Loucy (cell line): ENCODE data around the gene MINDY3.

Experiments
- H2AFZ ChIP-seq: fragments of 200-600 bp; sonication (generic); 2 replicates; pipeline ENCODE4 v1.6.0; 2016; ENCODE audit warnings: antibody characterized with exemption, mild to moderate bottlenecking, low read length, moderate library complexity
- H3F3A ChIP-seq: fragments of 200-600 bp; 2 replicates; pipeline ENCODE4 v1.6.0; 2016; ENCODE audit warnings: antibody characterized with exemption, low read depth, mild to moderate bottlenecking
- H3K27me3 ChIP-seq: fragments of 200-600 bp; sonication (generic); 2 replicates; pipeline ENCODE4 v1.6.1; 2014; ENCODE audit warnings: low read length, mild to moderate bottlenecking; ENCODE audit not compliant: insufficient read depth, poor library complexity, severe bottlenecking
- H3K36me3 ChIP-seq: fragments of 200-600 bp; sonication (generic); 2 replicates; pipeline ENCODE4 v1.6.1; 2016; ENCODE audit warnings: low read length; ENCODE audit not compliant: insufficient read depth
- H3K4me1 ChIP-seq: fragments of 200-600 bp; sonication (generic); 2 replicates; pipeline ENCODE4 v1.5.1; 2014; ENCODE audit warnings: low read length, mild to moderate bottlenecking; ENCODE audit not compliant: insufficient read depth, poor library complexity, severe bottlenecking
- H3K4me2 ChIP-seq: fragments of 200-600 bp; sonication (generic); 2 replicates; pipeline ENCODE4 v1.6.0; 2014; ENCODE audit warnings: antibody characterized with exemption, low read length, low read depth, mild to moderate bottlenecking; ENCODE audit not compliant: poor library complexity, severe bottlenecking
- H3K4me3 ChIP-seq: fragments of 200-600 bp; sonication (generic); 2 replicates; pipeline ENCODE4 v1.5.1; 2014; ENCODE audit warnings: low read length, mild to moderate bottlenecking, mixed read lengths; ENCODE audit not compliant: poor library complexity, severe bottlenecking
- H3K79me2 ChIP-seq: fragments of 200-600 bp; sonication (generic); 2 replicates; pipeline ENCODE4 v1.6.1; 2014; ENCODE audit warnings: low read length; ENCODE audit not compliant: insufficient read depth
- H3K9ac ChIP-seq: fragments of 200-600 bp; sonication (generic); 2 replicates; pipeline ENCODE4 v1.6.0; 2014; ENCODE audit warnings: mild to moderate bottlenecking, low read depth, low read length, moderate library complexity; ENCODE audit not compliant: poor library complexity, severe bottlenecking
- H3K9me2 ChIP-seq: fragments of 200-600 bp; sonication (generic); replicated peaks from 2 replicates; pipeline ENCODE4 v1.6.1; 2016; ENCODE audit warnings: low read depth, low read length, mixed read lengths
- H3K9me3 ChIP-seq: fragments of 200-600 bp; sonication (generic); 2 replicates; pipeline ENCODE4 v1.6.1; 2014; ENCODE audit warnings: mild to moderate bottlenecking, antibody characterized with exemption, low read length, low read depth; ENCODE audit not compliant: insufficient read depth
- H4K20me1 ChIP-seq: fragments of 200-600 bp; sonication (generic); 2 replicates; pipeline ENCODE4 v1.6.0; 2014; ENCODE audit warnings: antibody characterized with exemption, low read length, mild to moderate bottlenecking; ENCODE audit not compliant: insufficient read depth, poor library complexity, severe bottlenecking
- EZH2phosphoT487 ChIP-seq: fragments of 200-600 bp; IDR thresholded peaks from 2 replicates; pipeline ENCODE4 v1.6.1; 2018; ENCODE audit warnings: antibody characterized with exemption, mild to moderate bottlenecking, moderate library complexity, borderline replicate concordance
- TF ChIP-seq, protein P1 (sequence below): fragments of 200-600 bp; sonication (generic); conservative IDR thresholded peaks from 2 replicates; pipeline ENCODE4 v1.5.1; 2014; ENCODE audit warnings: mild to moderate bottlenecking, antibody characterized with exemption, low read length

The MINDY3 gene

DNA sequence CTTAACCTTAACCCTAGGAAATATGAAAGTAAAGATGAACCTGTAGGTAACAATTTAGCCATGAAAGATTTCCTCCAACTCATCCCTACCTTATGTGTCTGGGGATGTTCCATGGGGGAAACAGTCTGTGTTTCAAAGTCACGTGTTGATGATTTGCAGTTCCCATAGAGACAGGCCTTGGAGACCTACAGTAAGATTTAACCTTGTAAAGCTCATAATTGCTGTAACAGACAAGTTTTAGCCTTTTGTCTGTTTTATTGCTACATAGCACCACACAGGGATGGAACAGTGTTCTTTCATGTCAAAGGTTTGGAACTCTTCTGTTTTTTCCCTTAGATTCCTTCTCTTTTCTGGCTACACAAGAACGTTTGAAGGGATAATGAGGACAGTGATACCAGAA lies 105.4 kb downstream of the MINDY3 start:
- H2AFZ ChIP-seq, result no peak overlapping the region
- no peak for TF ChIP-seq EZH2phosphoT487
- TF ChIP-seq, protein P1, sequence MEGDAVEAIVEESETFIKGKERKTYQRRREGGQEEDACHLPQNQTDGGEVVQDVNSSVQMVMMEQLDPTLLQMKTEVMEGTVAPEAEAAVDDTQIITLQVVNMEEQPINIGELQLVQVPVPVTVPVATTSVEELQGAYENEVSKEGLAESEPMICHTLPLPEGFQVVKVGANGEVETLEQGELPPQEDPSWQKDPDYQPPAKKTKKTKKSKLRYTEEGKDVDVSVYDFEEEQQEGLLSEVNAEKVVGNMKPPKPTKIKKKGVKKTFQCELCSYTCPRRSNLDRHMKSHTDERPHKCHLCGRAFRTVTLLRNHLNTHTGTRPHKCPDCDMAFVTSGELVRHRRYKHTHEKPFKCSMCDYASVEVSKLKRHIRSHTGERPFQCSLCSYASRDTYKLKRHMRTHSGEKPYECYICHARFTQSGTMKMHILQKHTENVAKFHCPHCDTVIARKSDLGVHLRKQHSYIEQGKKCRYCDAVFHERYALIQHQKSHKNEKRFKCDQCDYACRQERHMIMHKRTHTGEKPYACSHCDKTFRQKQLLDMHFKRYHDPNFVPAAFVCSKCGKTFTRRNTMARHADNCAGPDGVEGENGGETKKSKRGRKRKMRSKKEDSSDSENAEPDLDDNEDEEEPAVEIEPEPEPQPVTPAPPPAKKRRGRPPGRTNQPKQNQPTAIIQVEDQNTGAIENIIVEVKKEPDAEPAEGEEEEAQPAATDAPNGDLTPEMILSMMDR, result no peak

DNA sequence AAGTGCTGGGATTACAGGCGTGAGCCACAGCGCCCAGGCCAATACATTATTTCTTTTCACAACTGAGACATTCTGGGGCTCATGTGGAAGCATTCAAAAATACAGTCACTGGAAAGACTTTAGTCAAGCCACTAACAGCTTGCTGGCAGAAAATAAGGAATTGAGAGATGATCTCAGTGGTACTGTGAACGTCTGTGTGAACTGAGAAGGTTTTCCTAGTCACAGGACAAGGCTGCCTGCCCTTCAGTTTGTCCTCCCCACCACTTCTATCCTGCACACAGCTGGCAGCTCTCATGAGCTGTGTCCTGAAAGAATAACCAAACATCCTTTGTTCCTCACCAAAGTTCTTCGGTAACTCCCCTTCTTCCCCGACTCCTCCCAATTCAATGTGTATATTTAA lies 109.3 kb downstream of the MINDY3 start:
- H3K4me3 ChIP-seq, result no peak overlapping the region
- H3K4me1 ChIP-seq, result no peaks in the 10 kb centered on the region
- no peaks in the 10 kb centered on the region for H3K79me2 ChIP-seq
- H3K27me3 ChIP-seq, result no peaks in the 10 kb centered on the region
- H4K20me1 ChIP-seq, result no peaks in the 10 kb centered on the region
- H3K9ac ChIP-seq, result no peak overlapping the region
- H3K9me3 ChIP-seq, result no peaks in the 10 kb centered on the region
- H3K9me2 ChIP-seq, result no peaks in the 10 kb centered on the region
- no peaks in the 10 kb centered on the region for H3K36me3 ChIP-seq
- no peak overlapping the region for H3K4me2 ChIP-seq
- no peaks in the 10 kb centered on the region for H3F3A ChIP-seq
- no peak overlapping the region for H2AFZ ChIP-seq
- no peak for TF ChIP-seq EZH2phosphoT487
- TF ChIP-seq, protein P1, result no peak

More for the DNA sequence above, 105.4 kb downstream of the MINDY3 start:
- H3K9ac ChIP-seq, result no peak overlapping the region
- H3F3A ChIP-seq, result no peaks in the 10 kb centered on the region
- no peak overlapping the region for H3K4me2 ChIP-seq
- no peak overlapping the region for H3K4me3 ChIP-seq
- H3K36me3 ChIP-seq, result no peaks in the 10 kb centered on the region
- H3K79me2 ChIP-seq, result no peaks in the 10 kb centered on the region
- no peaks in the 10 kb centered on the region for H3K9me2 ChIP-seq
- no peaks in the 10 kb centered on the region for H4K20me1 ChIP-seq
- no peaks in the 10 kb centered on the region for H3K4me1 ChIP-seq
- no peaks in the 10 kb centered on the region for H3K27me3 ChIP-seq
- no peaks in the 10 kb centered on the region for H3K9me3 ChIP-seq

DNA sequence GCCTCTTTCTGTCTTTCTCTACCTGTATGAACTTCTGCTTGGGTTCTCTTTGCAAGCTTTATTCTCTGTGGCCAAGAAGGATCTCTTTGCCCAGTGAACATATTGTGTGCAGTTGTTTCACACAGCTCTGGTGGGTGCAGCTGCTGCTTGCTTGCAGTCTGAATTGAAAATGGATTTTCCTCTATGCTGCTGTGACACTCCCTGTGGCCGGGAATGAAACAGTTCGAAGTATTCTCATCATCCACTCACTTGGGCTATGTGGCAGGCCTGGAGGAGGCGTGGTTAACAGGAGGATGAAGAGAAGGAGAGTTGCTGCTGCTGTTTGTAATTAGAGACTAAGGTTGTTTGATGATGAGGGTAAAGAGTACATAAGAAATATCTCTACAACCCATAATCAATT lies 112.2 kb downstream of the MINDY3 start:
- Histone ChIP-seq H3K4me2 (no peak overlapping the region), H3K9ac (no peak overlapping the region), H3K4me1 (no peaks in the 10 kb centered on the region), H4K20me1 (no peaks in the 10 kb centered on the region), H3K27me3 (no peaks in the 10 kb centered on the region), H3F3A (no peaks in the 10 kb centered on the region), H3K36me3 (no peaks in the 10 kb centered on the region), H2AFZ (no peak overlapping the region), H3K4me3 (no peak overlapping the region), H3K9me3 (no peaks in the 10 kb centered on the region), H3K9me2 (no peaks in the 10 kb centered on the region), H3K79me2 (no peaks in the 10 kb centered on the region)
- TF ChIP-seq, protein P1, result no peak
- TF ChIP-seq EZH2phosphoT487, result no peak
